Non-pigmented ciliary epithelial cell (primary cell): ENCODE results near the gene PNCK.

Source experiments
- DNase-seq: peaks from one replicate; pipeline ENCODE4 v3.0.0-alpha.2; 2010; ENCODE audit warnings: low read depth

PNCK gene

DNA sequence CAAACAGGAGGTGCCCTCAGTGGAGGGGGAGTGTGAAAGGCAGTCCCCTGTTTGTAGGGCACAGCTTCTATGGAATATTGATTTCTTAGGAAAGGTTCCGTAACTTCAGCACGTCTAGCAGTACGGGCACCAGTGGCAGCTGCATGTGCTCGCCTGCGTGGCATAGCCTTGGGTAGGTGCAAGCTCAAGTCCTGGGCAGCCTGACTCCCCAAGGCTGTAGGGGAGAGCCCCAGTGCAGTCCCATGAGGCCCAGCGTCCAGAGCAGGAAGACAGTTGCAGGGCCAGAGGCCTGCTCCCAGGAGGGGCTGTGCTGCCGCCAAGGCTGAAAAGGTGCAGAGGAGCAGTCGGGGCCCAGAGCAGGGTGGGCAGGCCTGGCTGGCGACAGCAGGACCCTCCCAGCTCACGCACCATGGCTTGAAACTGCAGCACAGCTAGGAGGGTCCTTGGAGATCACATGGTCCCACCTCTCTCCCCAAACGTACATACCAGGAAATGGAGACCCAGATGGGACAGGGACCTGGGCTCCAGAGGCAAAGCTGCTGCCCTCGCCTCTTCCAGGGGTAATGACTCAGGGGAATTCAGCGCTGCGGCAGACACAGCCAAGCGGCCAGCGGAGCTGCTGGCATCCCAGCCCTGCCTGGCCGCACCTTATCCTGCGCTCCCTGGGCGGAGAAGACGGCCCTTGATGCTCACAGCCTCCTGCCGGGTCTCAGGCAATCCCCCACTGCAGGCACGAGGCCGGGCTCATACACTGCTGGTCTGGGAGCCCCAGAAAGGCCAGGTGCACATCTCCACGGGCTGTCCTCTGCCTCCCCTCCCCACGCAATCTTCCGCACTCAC is 32.7 kb downstream of the PNCK start:
- no peak for DNase-seq

DNA sequence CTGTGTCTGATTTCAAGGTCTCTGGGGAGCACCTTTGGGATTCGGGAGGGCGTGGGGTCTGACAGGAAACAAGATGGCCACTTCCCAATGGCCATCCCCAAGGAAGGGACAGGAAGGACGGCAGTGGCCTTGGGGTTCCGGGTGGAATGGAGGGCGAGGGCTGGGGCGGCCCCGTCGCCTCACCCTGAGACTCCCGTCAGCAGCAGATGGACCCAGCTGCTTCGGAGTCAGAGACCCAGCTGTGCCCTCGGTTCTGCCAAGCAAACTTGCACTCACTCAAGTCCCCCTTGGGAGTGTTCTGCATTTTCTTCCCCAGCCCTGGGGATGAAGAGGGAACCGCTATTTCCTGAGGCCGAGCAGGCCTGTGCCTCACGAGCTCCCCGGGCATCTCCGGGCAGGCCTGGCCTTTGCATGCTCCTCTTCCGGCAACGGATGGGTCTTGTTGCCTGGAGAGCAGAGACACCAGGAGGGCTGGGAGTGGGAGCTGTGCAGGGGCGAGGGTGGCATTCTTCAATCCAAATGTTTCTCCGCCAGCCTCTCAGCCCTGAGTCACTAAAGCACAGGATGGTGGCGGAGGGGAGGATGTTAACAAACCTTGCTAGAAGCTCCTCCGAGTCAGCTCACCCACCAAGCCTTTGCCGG is 33.4 kb downstream of the PNCK start:
- no peak for DNase-seq

GRCh38 chrX:153639177-153640044 is 34.2 kb downstream of the PNCK start:
- no peak for DNase-seq

- DNase-seq = no peak
Observed at GRCh38 chrX:153638436-153639176, 35.0 kb downstream of the PNCK start.

DNA sequence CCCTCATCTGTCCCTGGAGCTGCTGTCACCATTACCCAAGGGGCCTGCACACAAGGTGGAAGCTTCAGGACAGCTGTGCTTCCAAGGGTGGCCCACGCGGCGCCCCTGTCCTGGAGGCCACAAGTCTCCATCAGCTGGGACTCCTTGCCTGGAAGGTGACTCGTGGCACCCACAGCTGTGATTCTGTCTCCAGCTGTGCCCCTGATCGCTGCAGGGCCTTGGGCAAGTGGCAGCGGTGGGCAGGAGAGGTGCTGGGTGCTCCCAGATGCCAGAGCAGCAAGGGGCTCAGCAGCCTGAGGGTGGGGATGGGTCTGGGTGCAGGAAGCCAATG is 35.6 kb downstream of the PNCK start:
- no peak for DNase-seq

GRCh38 chrX:153637121-153638040 is 36.2 kb downstream of the PNCK start:
- DNase-seq = no peak

- DNase-seq = no peak
Observed at GRCh38 chrX:153636716-153637115, 36.9 kb downstream of the PNCK start.

- no peak for DNase-seq
Observed at GRCh38 chrX:153635788-153636668, 37.6 kb downstream of the PNCK start.

- no peak for DNase-seq
Observed at GRCh38 chrX:153635388-153635787, 38.2 kb downstream of the PNCK start.

DNA sequence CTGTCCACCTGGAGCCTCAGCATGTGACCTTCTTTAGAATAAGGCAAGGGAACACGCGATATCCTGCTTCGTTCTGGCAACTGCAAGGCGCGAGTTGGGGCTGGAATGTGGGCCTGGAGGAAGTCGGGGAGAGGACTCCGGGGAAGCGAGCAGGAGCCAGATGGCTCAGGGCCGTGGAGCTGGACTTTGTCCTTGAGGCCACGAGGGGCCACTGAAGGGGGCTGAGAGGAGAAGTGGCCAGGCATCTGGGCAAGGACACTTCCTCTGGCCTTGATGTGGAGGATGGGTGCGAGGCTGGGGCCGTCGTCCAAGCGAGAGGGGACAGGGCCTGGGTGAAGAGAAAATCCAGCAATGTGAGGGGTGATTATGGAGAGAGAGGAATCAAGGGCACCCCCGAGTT is 38.8 kb downstream of the PNCK start:
- DNase-seq = no peak

GRCh38 chrX:153634236-153634635 is 39.4 kb downstream of the PNCK start:
- no peak for DNase-seq

DNA sequence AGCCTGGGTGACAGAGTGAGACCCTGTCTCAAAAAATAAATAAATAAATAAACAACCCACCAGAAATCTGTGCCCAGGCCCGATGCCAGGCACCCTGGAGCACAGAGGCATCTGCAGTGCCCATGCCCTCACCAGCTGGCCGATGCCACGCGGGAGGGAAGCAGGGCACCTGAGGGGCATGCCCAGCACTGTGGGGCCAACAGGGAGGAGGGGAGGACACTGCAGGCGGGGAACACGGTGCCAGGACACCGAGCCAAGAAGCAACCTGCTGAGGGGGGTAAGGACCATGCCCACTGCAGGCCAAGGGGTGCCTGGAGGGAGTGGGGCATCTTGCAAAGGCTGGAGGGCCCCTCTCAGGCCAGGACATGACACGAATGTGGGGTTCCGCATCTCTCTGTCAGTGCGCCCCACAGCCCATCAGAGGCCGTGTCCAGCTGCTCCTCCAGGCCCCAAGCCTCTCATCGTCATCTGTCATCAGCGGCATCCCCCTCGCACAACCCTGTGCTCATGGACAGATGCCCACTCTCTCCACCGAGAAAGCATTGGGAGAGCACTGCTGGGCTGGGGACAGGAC is 39.9 kb downstream of the PNCK start:
- no peak for DNase-seq

DNA sequence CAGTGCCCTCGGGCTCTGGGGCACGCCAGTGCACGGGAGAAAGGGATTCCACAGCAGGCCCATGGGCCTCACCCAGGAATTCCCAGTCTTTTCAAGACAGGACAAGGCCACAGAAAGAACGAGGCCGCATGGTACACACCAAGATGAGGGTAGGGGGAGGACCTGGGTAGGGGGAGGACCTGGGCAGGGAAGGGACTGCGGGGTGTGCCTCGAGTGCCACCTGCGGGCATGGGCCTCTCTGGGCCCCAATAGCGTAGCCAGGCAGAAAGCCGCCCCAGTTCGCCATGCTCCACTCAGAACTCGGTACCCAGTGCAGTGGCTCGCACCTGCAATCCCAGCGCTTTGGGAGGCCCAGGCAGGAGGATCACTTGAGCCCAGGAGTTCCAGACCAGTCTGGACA is 40.6 kb downstream of the PNCK start:
- DNase-seq = no peak

GRCh38 chrX:153632595-153632946 is 41.0 kb downstream of the PNCK start:
- no peak for DNase-seq

- no peak for DNase-seq
Observed at GRCh38 chrX:153631907-153632594, 41.6 kb downstream of the PNCK start.

- DNase-seq = no peak
Observed at GRCh38 chrX:153631346-153631745, 42.3 kb downstream of the PNCK start.

GRCh38 chrX:153628665-153629064 is 44.9 kb downstream of the PNCK start:
- no peak for DNase-seq

DNA sequence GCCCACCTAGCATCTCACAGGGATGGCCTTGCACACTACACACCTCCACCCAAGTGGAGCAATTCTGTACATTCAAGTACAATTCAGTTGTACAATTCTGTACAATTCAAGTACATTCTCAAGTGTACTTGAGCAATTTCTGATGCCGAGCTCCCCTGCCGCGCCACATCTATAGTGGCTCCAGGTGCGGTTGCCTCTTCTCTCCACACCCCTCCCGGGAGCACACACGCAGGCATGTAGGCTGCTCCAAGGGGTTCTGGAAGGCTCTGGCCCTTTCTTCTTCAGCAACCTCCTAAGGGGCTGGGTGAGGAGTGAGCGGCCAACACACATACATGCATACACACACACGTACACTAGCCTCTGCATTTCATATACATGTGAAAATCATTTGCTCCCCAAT is 45.5 kb downstream of the PNCK start:
- no peak for DNase-seq

DNA sequence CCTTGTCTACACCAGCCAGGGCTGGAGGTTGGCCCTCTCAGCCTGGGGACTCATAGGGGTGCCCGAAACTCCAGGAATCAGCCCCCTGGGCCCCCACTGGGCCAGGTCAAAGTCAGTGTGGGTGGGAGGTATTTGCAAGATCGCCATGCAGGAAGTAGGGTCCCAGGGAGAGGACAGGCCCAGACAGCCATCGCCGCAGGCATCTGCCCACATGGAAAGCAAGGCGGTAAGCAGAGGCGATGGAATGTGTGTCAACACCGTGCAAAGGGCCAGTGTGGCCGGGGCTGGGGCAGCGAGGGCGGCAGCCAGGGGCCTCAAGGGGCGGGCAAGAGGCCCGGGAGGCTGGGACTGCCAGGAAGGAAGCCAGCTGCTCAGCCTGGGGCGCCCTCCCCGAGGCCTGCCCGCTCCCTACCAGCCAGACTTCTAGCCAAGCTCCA is 45.9 kb downstream of the PNCK start:
- no peak for DNase-seq
